ENCODE measurements around the gene BAIAP2L1.

DNA sequence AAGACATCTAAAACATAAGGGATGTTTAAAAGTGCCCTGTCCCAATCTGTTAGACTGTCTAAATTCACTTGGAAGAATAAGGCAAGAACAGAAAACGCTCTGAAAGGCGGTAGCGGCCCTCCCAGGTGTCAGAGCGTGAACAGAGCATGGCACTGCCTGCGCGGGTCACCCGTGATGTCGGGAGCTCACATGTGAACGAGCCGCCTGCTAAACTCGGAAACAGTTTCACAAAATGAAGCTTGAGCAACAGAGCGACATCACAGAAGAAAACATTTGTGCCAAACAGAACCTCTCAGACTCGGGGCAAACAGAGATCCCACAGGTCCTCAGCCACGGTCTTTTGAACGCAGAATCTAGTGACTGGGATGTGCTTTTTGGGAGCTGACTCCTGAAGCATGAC, 106.6 kb downstream of the BAIAP2L1 start:
- TF ChIP-seq, protein P1, sequence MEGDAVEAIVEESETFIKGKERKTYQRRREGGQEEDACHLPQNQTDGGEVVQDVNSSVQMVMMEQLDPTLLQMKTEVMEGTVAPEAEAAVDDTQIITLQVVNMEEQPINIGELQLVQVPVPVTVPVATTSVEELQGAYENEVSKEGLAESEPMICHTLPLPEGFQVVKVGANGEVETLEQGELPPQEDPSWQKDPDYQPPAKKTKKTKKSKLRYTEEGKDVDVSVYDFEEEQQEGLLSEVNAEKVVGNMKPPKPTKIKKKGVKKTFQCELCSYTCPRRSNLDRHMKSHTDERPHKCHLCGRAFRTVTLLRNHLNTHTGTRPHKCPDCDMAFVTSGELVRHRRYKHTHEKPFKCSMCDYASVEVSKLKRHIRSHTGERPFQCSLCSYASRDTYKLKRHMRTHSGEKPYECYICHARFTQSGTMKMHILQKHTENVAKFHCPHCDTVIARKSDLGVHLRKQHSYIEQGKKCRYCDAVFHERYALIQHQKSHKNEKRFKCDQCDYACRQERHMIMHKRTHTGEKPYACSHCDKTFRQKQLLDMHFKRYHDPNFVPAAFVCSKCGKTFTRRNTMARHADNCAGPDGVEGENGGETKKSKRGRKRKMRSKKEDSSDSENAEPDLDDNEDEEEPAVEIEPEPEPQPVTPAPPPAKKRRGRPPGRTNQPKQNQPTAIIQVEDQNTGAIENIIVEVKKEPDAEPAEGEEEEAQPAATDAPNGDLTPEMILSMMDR (IDR thresholded peaks at IDR 0.05): no peak
- TF ChIP-seq POLR2A (IDR thresholded peaks at IDR 0.05) (no peak), POLR2AphosphoS5 (IDR thresholded peaks at IDR 0.05) (no peak), EP300 (IDR thresholded peaks at IDR 0.05) (no peak)
